Stimulated activated CD8-positive, alpha-beta memory T cell treated with anti-CD3 and anti-CD28 coated beads, Interleukin-2, amount 100 ng/mL, for 48 hours (primary cell): ENCODE results near the gene ACSL3.
A peak's percentile ranks its signal among the peaks of the same experiment; 100 is the strongest.
"Not testable (repeated sequence)": the region's sequence is repeated elsewhere in the genome, so short reads cannot be mapped to it uniquely, and the experiment has no call there.

ENCODE experiments used
- DNase-seq, 2 donors: peaks; one replicate each; pipeline ENCODE4 v3.0.0-alpha.2; 2020; ENCODE audit warnings: low read depth in 2 of 2

Gene ACSL3

GRCh38 chr2:222912117-222912516, 51.3 kb downstream of the ACSL3 start:
- DNase-seq, result no peak

- no peak for DNase-seq
These were observed 51.9 kb downstream of the ACSL3 start for GRCh38 chr2:222912776-222913175.

- DNase-seq, result no peak
These were observed 54.5 kb downstream of the ACSL3 start for GRCh38 chr2:222915092-222915957.

GRCh38 chr2:222916229-222917197, 55.7 kb downstream of the ACSL3 start:
- DNase-seq, result no peak

- DNase-seq, result not testable (repeated sequence)
These were observed 56.4 kb downstream of the ACSL3 start for GRCh38 chr2:222917212-222917611.

GRCh38 chr2:222919841-222920526, 59.1 kb downstream of the ACSL3 start:
- no peak for DNase-seq

GRCh38 chr2:222920657-222921186, 59.9 kb downstream of the ACSL3 start:
- no peak for DNase-seq

- no peak for DNase-seq
These were observed 61.4 kb downstream of the ACSL3 start for GRCh38 chr2:222922019-222922800.

- no peak for DNase-seq
These were observed 66.1 kb downstream of the ACSL3 start for GRCh38 chr2:222926915-222927314.

- DNase-seq, result no peak
These were observed 66.8 kb downstream of the ACSL3 start for GRCh38 chr2:222927600-222927999.

- DNase-seq, result no peak
These were observed 67.5 kb downstream of the ACSL3 start for GRCh38 chr2:222928335-222928734.

GRCh38 chr2:222930862-222931261, 70.0 kb downstream of the ACSL3 start:
- no peak for DNase-seq

- DNase-seq, result no peak
These were observed 70.8 kb downstream of the ACSL3 start for GRCh38 chr2:222931659-222932058.

GRCh38 chr2:222933458-222933857, 72.6 kb downstream of the ACSL3 start:
- no peak for DNase-seq

GRCh38 chr2:222935688-222936298, 75.0 kb downstream of the ACSL3 start:
- DNase-seq, result no peak

- no peak for DNase-seq
These were observed 75.9 kb downstream of the ACSL3 start for GRCh38 chr2:222936705-222937104.

- DNase-seq, result no peak
These were observed 77.5 kb downstream of the ACSL3 start for GRCh38 chr2:222938327-222938726.

GRCh38 chr2:222939208-222939856, 78.5 kb downstream of the ACSL3 start:
- peak; percentile 27 to 47 for DNase-seq

GRCh38 chr2:222939979-222940378, 79.1 kb downstream of the ACSL3 start:
- no peak for DNase-seq

- DNase-seq, result no peak
These were observed 80.7 kb downstream of the ACSL3 start for GRCh38 chr2:222941510-222942032.
